Ishikawa (cell line): ENCODE measurements around the gene BMP2K.

ENCODE experiments used
- MAX ChIP-seq: IDR thresholded peaks from 2 replicates; pipeline ENCODE4 v1.6.1; 2012
- NFIC ChIP-seq: IDR thresholded peaks from 2 replicates; pipeline ENCODE4 v1.6.1; 2012
- RAD21 ChIP-seq: IDR thresholded peaks from 2 replicates; pipeline ENCODE4 v1.6.1; 2012; ENCODE audit warnings: low read depth
- TAF1 ChIP-seq: IDR thresholded peaks from 2 replicates; pipeline ENCODE4 v1.6.1; 2012; ENCODE audit warnings: low read depth, mild to moderate bottlenecking
- YY1 ChIP-seq: IDR thresholded peaks from 2 replicates; pipeline ENCODE4 v1.6.1; 2012; ENCODE audit warnings: low read depth
- TF ChIP-seq, protein P1 (sequence below): IDR thresholded peaks from 2 replicates; pipeline ENCODE4 v1.6.1; 2012; ENCODE audit warnings: low read depth, mild to moderate bottlenecking

DNA sequence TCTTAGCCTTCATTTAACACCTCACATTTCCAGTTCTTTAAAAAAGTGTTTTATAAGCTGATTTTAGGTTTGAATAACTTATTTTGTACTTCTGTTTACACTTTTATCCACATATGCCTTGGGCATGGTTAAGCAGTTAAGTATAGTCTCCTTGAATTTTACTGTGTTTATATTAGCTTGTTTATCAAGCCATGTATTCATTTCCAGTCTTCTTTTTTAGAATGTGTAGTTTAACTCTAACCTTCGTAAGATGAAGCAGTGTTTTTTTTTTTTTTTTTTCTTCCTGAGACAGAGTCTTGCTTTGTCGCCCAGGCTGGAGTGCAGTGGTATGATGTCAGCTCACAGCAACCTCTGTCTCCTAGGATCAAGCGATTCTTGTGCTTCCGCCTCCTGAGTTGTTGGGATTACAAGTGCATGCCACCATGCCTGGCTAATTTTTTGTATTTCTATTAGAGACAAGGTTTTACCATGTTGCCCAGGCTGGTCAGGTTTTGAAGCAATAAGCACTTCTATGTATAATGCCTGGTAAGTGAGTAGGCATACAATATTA lies 42.5 kb downstream of the BMP2K start:
- no peak for TF ChIP-seq NFIC
- TF ChIP-seq YY1, result no peak
- TF ChIP-seq MAX, result no peak
- TF ChIP-seq RAD21, result no peak
- no peak for TF ChIP-seq TAF1
- TF ChIP-seq, protein P1, sequence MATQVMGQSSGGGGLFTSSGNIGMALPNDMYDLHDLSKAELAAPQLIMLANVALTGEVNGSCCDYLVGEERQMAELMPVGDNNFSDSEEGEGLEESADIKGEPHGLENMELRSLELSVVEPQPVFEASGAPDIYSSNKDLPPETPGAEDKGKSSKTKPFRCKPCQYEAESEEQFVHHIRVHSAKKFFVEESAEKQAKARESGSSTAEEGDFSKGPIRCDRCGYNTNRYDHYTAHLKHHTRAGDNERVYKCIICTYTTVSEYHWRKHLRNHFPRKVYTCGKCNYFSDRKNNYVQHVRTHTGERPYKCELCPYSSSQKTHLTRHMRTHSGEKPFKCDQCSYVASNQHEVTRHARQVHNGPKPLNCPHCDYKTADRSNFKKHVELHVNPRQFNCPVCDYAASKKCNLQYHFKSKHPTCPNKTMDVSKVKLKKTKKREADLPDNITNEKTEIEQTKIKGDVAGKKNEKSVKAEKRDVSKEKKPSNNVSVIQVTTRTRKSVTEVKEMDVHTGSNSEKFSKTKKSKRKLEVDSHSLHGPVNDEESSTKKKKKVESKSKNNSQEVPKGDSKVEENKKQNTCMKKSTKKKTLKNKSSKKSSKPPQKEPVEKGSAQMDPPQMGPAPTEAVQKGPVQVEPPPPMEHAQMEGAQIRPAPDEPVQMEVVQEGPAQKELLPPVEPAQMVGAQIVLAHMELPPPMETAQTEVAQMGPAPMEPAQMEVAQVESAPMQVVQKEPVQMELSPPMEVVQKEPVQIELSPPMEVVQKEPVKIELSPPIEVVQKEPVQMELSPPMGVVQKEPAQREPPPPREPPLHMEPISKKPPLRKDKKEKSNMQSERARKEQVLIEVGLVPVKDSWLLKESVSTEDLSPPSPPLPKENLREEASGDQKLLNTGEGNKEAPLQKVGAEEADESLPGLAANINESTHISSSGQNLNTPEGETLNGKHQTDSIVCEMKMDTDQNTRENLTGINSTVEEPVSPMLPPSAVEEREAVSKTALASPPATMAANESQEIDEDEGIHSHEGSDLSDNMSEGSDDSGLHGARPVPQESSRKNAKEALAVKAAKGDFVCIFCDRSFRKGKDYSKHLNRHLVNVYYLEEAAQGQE, result no peak
